K562 (cell line): Measurements from ENCODE around the gene DTNB. TPM values are rescaled to one million over a fixed set of nuclear protein-coding genes. Genes with fewer than 3 reads are reported as not detected.

Source experiments
- ARNT ChIP-seq, 2 experiments: fragments of 450-650 bp; IDR thresholded peaks; 2 replicates each; pipeline ENCODE4 v1.6.1; 2016; ENCODE audit warnings: mild to moderate bottlenecking in 1 of 2
- DDX20 ChIP-seq: fragments of 450-650 bp; IDR thresholded peaks from 2 replicates; pipeline ENCODE4 v1.6.1; 2016; ENCODE audit warnings: missing genetic modification characterization, low read depth, mild to moderate bottlenecking, missing compliant biosample characterization, moderate library complexity
- DEAF1 ChIP-seq: fragments of 450-650 bp; formaldehyde crosslinking; IDR thresholded peaks from 2 replicates; pipeline ENCODE4 v1.4.0; 2020; ENCODE audit warnings: mild to moderate bottlenecking, moderate library complexity
- EWSR1 ChIP-seq: fragments of 450-650 bp; IDR thresholded peaks from 2 replicates; pipeline ENCODE4 v1.6.1; 2018; ENCODE audit warnings: borderline replicate concordance, mild to moderate bottlenecking, low read depth, moderate library complexity; ENCODE audit not compliant: partially characterized antibody
- GMEB1 ChIP-seq: fragments of 250-450 bp; sonication (Bioruptor Pico); IDR thresholded peaks from 2 replicates; pipeline ENCODE4 v1.4.0; 2020; ENCODE audit warnings: mild to moderate bottlenecking
- HNRNPLL ChIP-seq: fragments of 200-400 bp; formaldehyde crosslinking; IDR thresholded peaks from 2 replicates; pipeline ENCODE4 v1.6.1; 2017; ENCODE audit warnings: low read length, low read depth, mild to moderate bottlenecking; ENCODE audit not compliant: poor library complexity, severe bottlenecking
- NR2C1 ChIP-seq, 2 experiments: fragments of 450-650 bp; IDR thresholded peaks; 2 replicates each; pipeline ENCODE4 v1.6.1; 2017; ENCODE audit warnings: mild to moderate bottlenecking in 2 of 2, antibody characterized with exemption in 1 of 2, inconsistent platforms in 1 of 2, missing compliant biosample characterization in 1 of 2, missing genetic modification characterization in 1 of 2
- SMAD4 ChIP-seq: fragments of 250-450 bp; sonication (Bioruptor Pico); conservative IDR thresholded peaks from 2 replicates; pipeline ENCODE4 v1.8.0; 2021; ENCODE audit warnings: inconsistent platforms, mild to moderate bottlenecking, moderate library complexity
- TEAD1 ChIP-seq, 2 experiments: fragments of 450-650 bp in 1 of 2; sonication (generic) in 1 of 2; formaldehyde crosslinking; IDR thresholded peaks; 2 replicates each; pipeline versions ENCODE4 v1.4.0 to v1.8.0; 2020 to 2022; ENCODE audit warnings: mild to moderate bottlenecking in 2 of 2, missing genetic modification reagents in 1 of 2
- ZBTB7A ChIP-seq: IDR thresholded peaks from 2 replicates; pipeline ENCODE4 v1.6.1; 2011; ENCODE audit warnings: low read depth, mild to moderate bottlenecking, low read length, moderate library complexity, borderline replicate concordance; ENCODE audit not compliant: control insufficient read depth
- ZNF197 ChIP-seq: fragments of 200-800 bp; sonication (Bioruptor generic); IDR thresholded peaks from 2 replicates; pipeline ENCODE4 v1.6.1; 2016; ENCODE audit warnings: low read depth, missing genetic modification characterization, missing compliant biosample characterization
- ZNF551 ChIP-seq: fragments of 250-450 bp; sonication (Bioruptor Pico); IDR thresholded peaks from 2 replicates; pipeline ENCODE4 v1.5.0; 2021; ENCODE audit warnings: mild to moderate bottlenecking, moderate library complexity
- ZNF639 ChIP-seq, 2 experiments: fragments of 200-800 bp in 1 of 2; sonication (Bioruptor generic) in 1 of 2; sonication (generic) in 1 of 2; formaldehyde crosslinking in 1 of 2; IDR thresholded peaks in 1 of 2; conservative IDR thresholded peaks in 1 of 2; 2 replicates each; pipeline versions ENCODE4 v1.5.0 to v1.6.1; 2016 to 2020; ENCODE audit warnings: missing compliant biosample characterization in 1 of 2, missing genetic modification characterization in 1 of 2, missing genetic modification reagents in 1 of 2
- polyA plus RNA-seq, 8 experiments: library from polyadenylated mRNA; depleted of rRNA in 4 of 8; stranded (reverse) in 5 of 8; unstranded in 3 of 8; fragments of >200 nt; fragmentation: Nextera tagmentation in 2 of 8; fragmentation: Illumina TruSeq in 1 of 8; extraction: Ambion mirVana in 2 of 8; extraction: Trizol in 1 of 8; gene quantifications; 2 replicates each; pipeline versions ENCODE4 v1.2.1 to v1.2.3, GENCODE V29; 2011 to 2014; ENCODE audit warnings: inconsistent platforms in 1 of 8, missing spikeins in 1 of 8
- total RNA-seq, 7 experiments: library from RNA; depleted of rRNA in 6 of 7; stranded (reverse); fragments of >200 nt in 6 of 7; fragmentation: Illumina TruSeq in 2 of 7; extraction: Trizol in 2 of 7; gene quantifications; 2 replicates each; pipeline versions ENCODE4 v1.2.1 to v1.2.3, GENCODE V29; 2011 to 2021; ENCODE audit warnings: low replicate concordance in 1 of 7

DTNB gene
- total and polyA plus RNA-seq, 9 of the 15 experiments (the other 6 are each of a cell fraction or from before 2014, with no cell fraction given) = 0.18 to 2.0 (median 0.77) TPM; not detected in 2

GRCh38 chr2:25673300-25674076 lies at the start of gene DTNB (continued):
- TF ChIP-seq DEAF1 (CRISPR knock-in tag) (no peak), EWSR1 (no peak), ZNF639 (CRISPR knock-in tag; conservative IDR thresholded peaks at IDR 0.05 in 1 of 2, IDR thresholded peaks at IDR 0.05 in 1 of 2) (0 out of 4 replicates have a peak, but pooled peaks of 1 of the 2 experiments have one; percentile 38), SMAD4 (CRISPR knock-in tag) (peak; percentile 51), DDX20 (tag) (no peak), ZNF551 (CRISPR knock-in tag) (no peak), TEAD1 (CRISPR knock-in tag; IDR thresholded peaks at IDR 0.05) (peak in 1 of 2 experiments; percentile 32; a peak in 1 of 4 replicates), NR2C1 (IDR thresholded peaks at IDR 0.05) (no peak), NR2C1 (tag; IDR thresholded peaks at IDR 0.05) (no peak), ZNF197 (no peak), GMEB1 (0 out of 2 replicates have a peak, but pooled peaks have one; percentile 18), HNRNPLL (peak; percentile 83), ARNT (IDR thresholded peaks at IDR 0.05) (no peak), ZBTB7A (peak; percentile 54; the same call in 1 of the 2 replicates)
